Left ventricle myocardium superior (tissue), 1 donor: ENCODE data around the gene ZNF280A. TPM values are rescaled to one million over a fixed set of nuclear protein-coding genes. Genes with fewer than 3 reads are reported as not detected.
"Not testable (repeated sequence)": the region's sequence is repeated elsewhere in the genome, so short reads cannot be mapped to it uniquely, and the experiment has no call there.

ENCODE experiments used
- ATAC-seq: fragments of 200-7000 bp; cut with Tn5 transposase; one replicate; pipeline ENCODE4 v1.9.1; 2020; ENCODE audit warnings: mild to moderate bottlenecking, moderate library complexity
- DNase-seq: peaks from one replicate; pipeline ENCODE4 v3.0.0-alpha.2; 2020
- intact Hi-C: fragments of 100-400 bp; cut with micrococcal nuclease; formaldehyde crosslinking; loops from one replicate; pipeline ENCODE4 v1.11.0; 2022
- total RNA-seq: library from RNA; stranded (reverse); fragmentation: NEBNext Ultra II Directional; extraction: Animal tissue kit (Norgen Biotek cat#: 25700); gene quantifications from one replicate; pipeline ENCODE4 v1.2.1, GENCODE V29; 2021
- donor health status: DM: no; HTN: yes; CAD: no; lungs with severe emphysema.

The ZNF280A gene
- total RNA-seq, 1 donor from 2014 or later, result not detected

GRCh38 chr22:22547226-22547625 is 27.2 kb upstream of the ZNF280A start:
- DNase-seq, result no peak
- intact Hi-C loops, result no loop called here
- ATAC-seq, result no peak

- intact Hi-C loops, result no loop called here
- no peak for DNase-seq
- ATAC-seq, result peak; percentile 40
These were observed 26.4 kb upstream of the ZNF280A start for GRCh38 chr22:22546490-22546889.

DNA sequence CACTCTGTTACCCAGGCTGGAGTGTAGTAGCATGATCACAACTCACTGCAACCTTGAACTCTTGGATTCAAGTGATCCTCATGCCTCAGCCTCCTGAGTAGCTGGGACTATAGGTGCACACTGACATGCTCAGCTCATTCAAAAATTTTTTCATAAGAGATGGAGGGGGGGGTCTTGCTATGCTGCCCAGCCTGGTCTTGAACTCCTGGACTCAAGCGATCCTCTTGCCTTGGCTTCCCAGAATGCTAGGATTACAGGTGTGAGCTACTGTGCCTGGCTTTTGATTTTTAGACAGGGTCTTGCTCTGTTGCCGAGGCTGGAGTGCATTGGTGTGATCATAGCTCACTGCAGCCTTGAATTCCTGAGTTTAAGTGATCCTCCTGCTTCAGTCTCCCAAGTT is 25.0 kb upstream of the ZNF280A start:
- DNase-seq, result no peak
- intact Hi-C loops, result no loop called here
- ATAC-seq, result no peak

DNA sequence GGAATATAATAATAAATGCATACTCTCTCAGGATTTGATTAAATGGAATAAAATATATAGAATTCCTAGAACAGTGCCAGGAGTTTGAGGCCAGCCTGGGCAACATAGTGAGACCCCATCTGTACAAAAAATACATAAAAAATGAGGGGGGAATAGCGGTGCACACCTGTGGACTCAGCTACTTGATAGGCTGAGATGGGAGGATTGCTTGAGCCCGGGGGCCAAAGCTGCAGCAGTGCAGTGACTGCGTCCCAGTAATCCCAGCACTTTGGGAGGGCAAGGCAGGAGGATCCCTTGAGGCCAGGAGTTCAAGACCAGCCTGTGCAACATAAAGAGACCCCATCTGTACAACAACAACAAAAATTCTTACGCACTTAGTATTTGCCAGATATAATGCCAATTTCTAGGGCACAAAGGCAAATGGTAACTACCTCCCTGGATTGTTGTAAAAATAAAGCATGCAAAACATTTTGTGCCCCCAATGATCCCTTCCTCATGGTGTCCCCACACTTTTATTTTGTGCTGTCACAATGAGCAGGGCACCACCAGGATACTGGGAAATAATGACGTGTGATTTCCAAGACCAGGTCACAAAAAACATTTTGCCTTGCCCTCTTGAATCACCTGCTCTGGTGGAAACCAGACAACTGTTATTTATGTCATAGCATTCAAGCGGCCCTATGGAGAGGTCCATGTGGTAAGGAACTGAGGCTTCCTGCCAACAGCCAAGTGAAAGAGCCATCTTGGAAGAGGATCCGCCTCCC is 18.3 kb upstream of the ZNF280A start:
- intact Hi-C loops, result no loop called here
- DNase-seq (no peak), ATAC-seq (no peak)

GRCh38 chr22:22536916-22537315 is 16.8 kb upstream of the ZNF280A start:
- ATAC-seq (no peak), DNase-seq (no peak)
- intact Hi-C loops, result no loop called here

- ATAC-seq, result no peak
These were observed 16.4 kb upstream of the ZNF280A start for GRCh38 chr22:22536515-22536914.

GRCh38 chr22:22535662-22536061 is 15.6 kb upstream of the ZNF280A start:
- DNase-seq (no peak), ATAC-seq (no peak)
- intact Hi-C loops, result no loop called here

More at GRCh38 chr22:22536515-22536914, 16.4 kb upstream of the ZNF280A start:
- DNase-seq, result no peak
- intact Hi-C loops, result no loop called here

GRCh38 chr22:22534604-22535415 is 14.7 kb upstream of the ZNF280A start:
- ATAC-seq, result no peak
- intact Hi-C loops, result no loop called here
- DNase-seq, result no peak

DNA sequence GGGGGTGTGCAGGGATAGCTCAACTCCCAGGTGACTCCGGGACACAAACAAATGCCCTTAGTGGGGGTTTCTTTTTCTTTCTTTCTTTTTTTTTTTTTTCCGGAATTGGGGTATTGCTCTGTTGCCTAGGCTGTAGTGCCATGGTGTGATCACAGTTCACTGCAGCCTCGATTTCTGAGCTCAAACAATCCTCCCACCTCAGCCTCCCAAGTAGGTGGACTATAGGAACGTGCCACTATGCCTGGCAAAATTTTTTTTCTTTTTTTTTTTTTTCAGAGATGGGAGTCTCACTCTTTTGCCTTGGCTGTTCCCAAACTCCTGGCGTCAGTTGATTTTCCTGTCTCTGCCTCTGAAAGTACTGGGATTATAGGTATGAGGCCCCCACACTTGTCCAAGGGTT is 13.8 kb upstream of the ZNF280A start:
- intact Hi-C loops, result no loop called here
- DNase-seq (no peak), ATAC-seq (no peak)

- no peak for ATAC-seq
- DNase-seq, result no peak
- intact Hi-C loops, result no loop called here
These were observed 13.3 kb upstream of the ZNF280A start for GRCh38 chr22:22533417-22533816.

DNA sequence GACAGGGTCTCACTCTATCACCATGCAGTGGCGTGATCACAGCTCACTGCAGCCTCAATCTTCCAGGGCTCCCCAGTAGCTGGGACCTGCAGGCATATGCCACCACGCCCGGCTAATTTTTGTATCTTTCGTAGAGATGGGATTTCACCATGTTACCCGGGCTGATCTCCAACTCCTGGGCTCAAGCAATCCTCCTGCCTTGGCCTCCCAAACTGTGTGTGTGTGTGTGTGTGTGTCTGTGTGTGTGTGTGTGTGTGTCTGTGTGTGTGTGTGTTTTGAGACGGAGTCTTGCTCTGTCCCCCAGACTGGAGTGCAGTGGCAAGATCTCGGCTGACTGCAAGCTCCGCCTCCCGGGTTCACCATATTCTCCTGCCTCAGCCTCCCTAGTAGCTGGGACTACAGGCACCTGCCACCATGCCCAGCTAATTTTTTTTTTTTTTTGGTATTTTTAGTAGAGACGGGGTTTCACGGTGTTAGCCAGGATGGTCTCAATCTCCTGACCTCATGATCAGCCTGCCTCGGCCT is 12.5 kb upstream of the ZNF280A start:
- intact Hi-C loops, ATAC-seq, DNase-seq: not testable (repeated sequence)

DNA sequence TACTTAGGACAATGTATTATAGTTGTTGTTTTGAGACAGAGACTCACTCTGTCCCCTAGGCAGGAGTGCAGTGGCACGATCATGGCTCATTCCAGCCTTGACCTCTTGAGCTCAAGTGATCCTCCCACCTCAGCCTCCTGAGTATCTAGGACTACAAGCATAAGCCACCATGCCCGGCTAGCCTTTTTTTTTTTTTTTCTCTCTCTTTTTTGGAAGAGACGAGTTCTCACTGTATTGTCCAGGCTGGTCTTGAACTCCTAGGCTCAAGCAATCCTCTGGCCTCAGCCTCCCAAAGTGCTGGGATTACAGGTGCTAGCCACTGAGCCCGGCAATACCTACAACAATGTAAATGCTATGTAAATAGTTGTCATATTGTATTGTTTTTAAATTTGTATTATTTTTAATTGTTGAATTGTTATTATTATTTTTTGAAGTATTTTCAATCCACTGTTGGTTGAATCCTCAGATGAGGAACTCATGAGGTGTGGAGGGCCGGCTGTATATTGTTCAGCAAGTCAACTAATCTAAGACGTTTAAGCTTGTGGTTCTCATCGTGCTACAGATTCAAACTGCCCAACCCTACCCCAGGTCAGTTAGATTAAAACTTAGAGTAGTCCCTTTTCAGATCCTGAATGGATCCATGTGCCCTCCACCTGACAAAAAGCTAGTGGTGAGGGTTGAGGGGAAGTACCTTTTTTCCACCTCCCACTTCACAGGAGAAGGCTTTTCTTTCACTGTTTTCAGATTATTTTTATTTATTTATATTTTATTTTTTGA is 11.9 kb upstream of the ZNF280A start:
- ATAC-seq (no peak), DNase-seq (no peak)
- intact Hi-C loops, result no loop called here

DNA sequence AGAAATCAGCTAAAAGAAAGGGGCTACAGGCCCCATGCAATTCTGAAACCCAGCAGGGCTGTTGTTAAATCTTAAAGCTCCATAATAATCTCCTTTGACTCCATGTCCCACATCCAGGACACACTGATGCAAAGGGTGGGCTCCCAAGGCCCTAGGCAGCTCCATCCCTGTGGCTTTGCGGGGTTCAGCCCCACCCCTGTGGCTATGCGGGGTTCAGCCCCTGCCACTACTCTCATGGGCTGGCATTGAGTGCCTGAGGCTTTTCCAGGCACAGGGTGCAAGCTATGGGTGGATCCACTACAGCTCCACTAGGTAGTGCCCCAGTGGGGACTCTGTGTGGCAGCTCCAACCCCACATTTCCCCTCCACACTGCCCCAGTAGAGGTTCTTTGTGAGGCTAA is 8.7 kb upstream of the ZNF280A start:
- no peak for ATAC-seq
- no peak for DNase-seq
- intact Hi-C loops, result no loop called here

- ATAC-seq (no peak), DNase-seq (no peak)
- intact Hi-C loops, result no loop called here
These were observed 7.2 kb upstream of the ZNF280A start for GRCh38 chr22:22527312-22527711.

GRCh38 chr22:22526125-22526912 is 6.2 kb upstream of the ZNF280A start:
- ATAC-seq (no peak), DNase-seq (no peak)
- intact Hi-C loops, result no loop called here

DNA sequence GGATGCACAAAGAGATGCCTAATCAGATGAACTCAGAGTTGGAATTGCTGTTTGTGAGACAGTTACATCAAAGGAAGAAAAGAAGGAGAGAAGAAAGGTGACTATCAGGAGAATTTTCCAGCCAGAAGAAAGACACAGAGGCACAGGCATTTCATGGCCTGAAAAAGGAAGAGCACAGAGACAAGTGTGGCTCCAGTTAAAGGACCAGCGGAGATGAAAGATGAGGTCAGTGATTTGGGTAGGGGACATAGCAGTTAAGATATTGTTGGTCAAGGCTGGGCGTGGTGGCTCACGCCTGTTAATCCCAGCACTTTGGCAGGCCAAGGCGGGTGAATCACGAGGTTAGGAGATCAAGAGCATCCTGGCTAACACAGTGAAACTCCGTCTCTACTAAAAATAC is 3.4 kb upstream of the ZNF280A start:
- DNase-seq, result no peak
- intact Hi-C loops, result no loop called here
- ATAC-seq, result no peak

DNA sequence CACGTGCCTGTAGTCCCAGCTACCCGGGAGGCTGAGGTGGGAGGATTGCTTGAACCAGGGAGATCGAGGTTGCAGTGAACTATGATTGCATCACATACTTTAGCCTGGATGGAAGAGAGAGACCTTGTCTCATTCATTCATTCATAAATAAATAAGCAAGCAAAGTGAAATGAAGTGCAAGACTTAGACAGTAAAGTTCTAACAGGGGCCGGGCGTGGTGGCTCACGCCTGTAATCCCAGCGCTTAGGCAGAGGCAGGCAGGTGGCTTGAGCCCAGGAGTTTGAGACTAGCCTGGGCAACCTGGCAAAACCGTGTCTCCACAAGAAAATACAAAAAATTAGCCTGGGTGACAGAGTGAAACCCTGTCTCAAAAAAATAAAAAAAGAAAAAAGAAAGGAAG is 1.6 kb upstream of the ZNF280A start:
- ATAC-seq, result no peak
- no peak for DNase-seq
- intact Hi-C loops, result no loop called here

DNA sequence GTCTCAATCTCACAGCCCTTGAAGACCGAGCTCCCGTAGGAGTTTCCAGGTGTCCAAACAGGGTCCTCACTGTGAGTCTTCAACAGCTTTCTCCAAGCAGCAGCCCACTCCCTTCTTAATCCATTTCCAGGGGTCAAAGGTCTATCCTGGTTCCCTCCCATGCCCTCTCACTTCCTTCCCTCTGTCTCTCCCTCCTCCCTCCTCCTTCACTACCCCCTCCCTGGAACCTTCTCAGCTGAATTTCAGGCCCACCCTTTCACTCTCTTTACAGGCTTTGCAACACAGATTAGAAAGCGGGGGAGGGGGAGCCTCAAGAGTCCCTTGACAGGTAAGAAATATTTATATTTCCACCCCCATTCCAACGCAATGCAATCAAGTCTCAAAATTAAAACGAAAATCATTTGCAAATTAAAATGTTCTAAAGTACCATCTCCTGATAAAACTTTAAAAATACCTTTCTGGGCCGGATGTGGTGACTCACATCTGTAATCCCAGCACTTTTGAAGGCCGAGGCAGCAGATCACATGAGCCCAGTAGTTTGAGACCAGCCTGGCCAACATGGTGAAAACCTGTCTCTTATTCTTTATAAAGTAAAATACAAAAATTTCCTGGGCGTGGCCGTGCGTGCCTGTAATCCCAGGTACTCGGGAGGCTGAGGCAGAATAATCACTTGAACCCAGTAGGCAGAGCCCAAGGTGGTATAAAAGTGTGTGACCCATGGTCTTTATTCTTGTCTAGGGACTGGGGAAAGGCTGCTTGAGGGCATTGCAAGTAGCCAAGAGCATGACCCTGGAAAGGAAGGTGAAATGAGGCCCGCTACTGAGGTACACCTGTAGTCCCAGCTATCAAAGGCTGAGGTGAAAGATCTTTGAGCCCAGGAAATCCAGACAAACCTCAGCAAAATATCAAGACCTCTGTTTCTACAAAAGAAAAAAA is 865 bp upstream of the ZNF280A start:
- intact Hi-C loops, result no loop called here
- ATAC-seq (no peak), DNase-seq (no peak)
